SJCRH30 (cell line): ENCODE data around the gene RIC8B. TPM values are rescaled to one million over a fixed set of nuclear protein-coding genes. Genes with fewer than 3 reads are reported as not detected.
"Not testable (repeated sequence)": the region's sequence is repeated elsewhere in the genome, so short reads cannot be mapped to it uniquely, and the experiment has no call there.

Experiments
- DNase-seq, 2 experiments: peaks; one replicate each; pipeline ENCODE4 v3.0.0-alpha.2; 2015 to 2020
- H3K27ac ChIP-seq: fragments of 250-450 bp; sonication (Bioruptor Pico); 2 replicates; pipeline ENCODE4 v1.5.1; 2020; ENCODE audit warnings: mild to moderate bottlenecking, moderate library complexity
- H3K27me3 ChIP-seq: fragments of 250-450 bp; sonication (Bioruptor Pico); 2 replicates; pipeline ENCODE4 v1.5.1; 2020; ENCODE audit warnings: mild to moderate bottlenecking, moderate library complexity
- H3K36me3 ChIP-seq: fragments of 250-450 bp; sonication (Bioruptor Pico); 2 replicates; pipeline ENCODE4 v1.5.1; 2020; ENCODE audit warnings: mild to moderate bottlenecking, moderate library complexity
- H3K4me1 ChIP-seq: fragments of 250-450 bp; sonication (Bioruptor Pico); 2 replicates; pipeline ENCODE4 v1.5.1; 2020; ENCODE audit warnings: mild to moderate bottlenecking, moderate library complexity
- H3K4me3 ChIP-seq: fragments of 250-450 bp; sonication (Bioruptor Pico); 2 replicates; pipeline ENCODE4 v1.5.1; 2020; ENCODE audit warnings: mild to moderate bottlenecking, moderate library complexity
- H3K9me3 ChIP-seq: fragments of 250-450 bp; sonication (Bioruptor Pico); replicated peaks from 2 replicates; pipeline ENCODE4 v1.5.1; 2020; ENCODE audit warnings: mild to moderate bottlenecking, moderate library complexity
- total RNA-seq: library from RNA; depleted of rRNA; stranded (reverse); fragments of >200 nt; shearing (Covaris generic); gene quantifications from 2 replicates; pipeline ENCODE4 v1.2.3, GENCODE V29; 2014; rRNA removed

RIC8B gene
- total RNA-seq = 12.1 and 14.9 TPM in 2 replicates

GRCh38 chr12:106774005-106774807, at the start of gene RIC8B:
RIC8B (plus strand) TSS chr12:106774682; CDS start chr12:106774746, 64 bp downstream.
- H3K36me3 ChIP-seq = no peaks in the 10 kb centered on the region
- no peaks in the 10 kb centered on the region for H3K9me3 ChIP-seq
- peak; percentile 97 to 98 for DNase-seq
- no peaks in the 10 kb centered on the region for H3K27me3 ChIP-seq
- H3K4me3 ChIP-seq = peak within 1 kb of the TSS; percentile 64
- no peaks in the 10 kb centered on the region for H3K4me1 ChIP-seq
- peak within 1 kb of the TSS; percentile 91 for H3K27ac ChIP-seq

GRCh38 chr12:106724934-106725333, 49.5 kb upstream of the RIC8B start:
- Histone ChIP-seq H3K4me1 (no peaks in the 10 kb centered on the region), H3K27ac (no peak overlapping the region), H3K9me3 (no peaks in the 10 kb centered on the region), H3K4me3 (no peak overlapping the region), H3K36me3 (no peaks in the 10 kb centered on the region), H3K27me3 (no peaks in the 10 kb centered on the region)
- DNase-seq = no peak

- not testable (repeated sequence) for H3K27ac ChIP-seq, H3K36me3 ChIP-seq, H3K27me3 ChIP-seq
Measured at GRCh38 chr12:106726603-106727202, 47.8 kb upstream of the RIC8B start.

GRCh38 chr12:106729611-106730010, 44.9 kb upstream of the RIC8B start:
- Histone ChIP-seq H3K4me1 (no peaks in the 10 kb centered on the region), H3K4me3 (no peak overlapping the region), H3K9me3 (no peaks in the 10 kb centered on the region), H3K36me3 (no peaks in the 10 kb centered on the region), H3K27me3 (no peaks in the 10 kb centered on the region), H3K27ac (no peak overlapping the region)
- DNase-seq = no peak

More at GRCh38 chr12:106726603-106727202, 47.8 kb upstream of the RIC8B start:
- not testable (repeated sequence) for H3K9me3 ChIP-seq, H3K4me3 ChIP-seq, H3K4me1 ChIP-seq, DNase-seq

GRCh38 chr12:106732890-106733289, 41.6 kb upstream of the RIC8B start:
- H3K27me3 ChIP-seq = no peaks in the 10 kb centered on the region
- H3K4me1 ChIP-seq = no peaks in the 10 kb centered on the region
- H3K27ac ChIP-seq = no peak overlapping the region
- H3K4me3 ChIP-seq = no peak overlapping the region
- H3K9me3 ChIP-seq = no peaks in the 10 kb centered on the region
- DNase-seq = no peak
- no peaks in the 10 kb centered on the region for H3K36me3 ChIP-seq

GRCh38 chr12:106733660-106734059, 40.8 kb upstream of the RIC8B start:
- no peak for DNase-seq

GRCh38 chr12:106736051-106736957, 38.2 kb upstream of the RIC8B start:
- Histone ChIP-seq H3K9me3 (no peaks in the 10 kb centered on the region), H3K4me3 (no peak overlapping the region), H3K4me1 (no peaks in the 10 kb centered on the region), H3K36me3 (no peaks in the 10 kb centered on the region), H3K27me3 (no peaks in the 10 kb centered on the region), H3K27ac (no peak overlapping the region)
- DNase-seq = peak in 1 of 2 experiments; percentile 19

More at GRCh38 chr12:106733660-106734059, 40.8 kb upstream of the RIC8B start:
- H3K27ac ChIP-seq = no peak overlapping the region
- H3K4me1 ChIP-seq = no peaks in the 10 kb centered on the region
- H3K9me3 ChIP-seq = no peaks in the 10 kb centered on the region
- H3K27me3 ChIP-seq = no peaks in the 10 kb centered on the region
- no peak overlapping the region for H3K4me3 ChIP-seq
- H3K36me3 ChIP-seq = no peaks in the 10 kb centered on the region

- H3K27ac ChIP-seq = no peak overlapping the region
- H3K9me3 ChIP-seq = no peaks in the 10 kb centered on the region
- H3K36me3 ChIP-seq = no peaks in the 10 kb centered on the region
- H3K4me1 ChIP-seq = no peaks in the 10 kb centered on the region
- H3K27me3 ChIP-seq = no peaks in the 10 kb centered on the region
- no peak for DNase-seq
- no peak overlapping the region for H3K4me3 ChIP-seq
Measured at GRCh38 chr12:106739318-106739717, 35.2 kb upstream of the RIC8B start.

- no peaks in the 10 kb centered on the region for H3K27me3 ChIP-seq
- peak in 1 of 2 experiments; percentile 16 for DNase-seq
- no peak overlapping the region for H3K27ac ChIP-seq
- no peaks in the 10 kb centered on the region for H3K9me3 ChIP-seq
- H3K4me1 ChIP-seq = no peaks in the 10 kb centered on the region
- no peaks in the 10 kb centered on the region for H3K36me3 ChIP-seq
- H3K4me3 ChIP-seq = no peak overlapping the region
Measured at GRCh38 chr12:106739815-106740530, 34.5 kb upstream of the RIC8B start.

- Histone ChIP-seq H3K27me3 (no peaks in the 10 kb centered on the region), H3K9me3 (no peaks in the 10 kb centered on the region), H3K4me3 (no peak overlapping the region), H3K4me1 (no peaks in the 10 kb centered on the region), H3K27ac (no peak overlapping the region), H3K36me3 (no peaks in the 10 kb centered on the region)
- no peak for DNase-seq
Measured at GRCh38 chr12:106740818-106741217, 33.7 kb upstream of the RIC8B start.

GRCh38 chr12:106741247-106741646, 33.2 kb upstream of the RIC8B start:
- Histone ChIP-seq H3K4me3 (no peak overlapping the region), H3K27ac (no peak overlapping the region), H3K9me3 (no peaks in the 10 kb centered on the region), H3K4me1 (no peaks in the 10 kb centered on the region), H3K36me3 (no peaks in the 10 kb centered on the region), H3K27me3 (no peaks in the 10 kb centered on the region)
- DNase-seq = no peak

GRCh38 chr12:106743270-106743988, 31.1 kb upstream of the RIC8B start:
- H3K9me3 ChIP-seq = no peaks in the 10 kb centered on the region
- no peaks in the 10 kb centered on the region for H3K27me3 ChIP-seq
- DNase-seq = no peak
- H3K27ac ChIP-seq = no peak overlapping the region
- H3K36me3 ChIP-seq = no peaks in the 10 kb centered on the region
- no peak overlapping the region for H3K4me3 ChIP-seq
- H3K4me1 ChIP-seq = no peaks in the 10 kb centered on the region

- H3K36me3 ChIP-seq = no peaks in the 10 kb centered on the region
- no peak for DNase-seq
- no peak overlapping the region for H3K4me3 ChIP-seq
- H3K9me3 ChIP-seq = no peaks in the 10 kb centered on the region
- H3K27ac ChIP-seq = no peak overlapping the region
- H3K4me1 ChIP-seq = no peaks in the 10 kb centered on the region
- H3K27me3 ChIP-seq = no peaks in the 10 kb centered on the region
Measured at GRCh38 chr12:106744600-106744999, 29.9 kb upstream of the RIC8B start.
